ENCODE results near the gene PKP3.
"Not testable (repeated sequence)": the region's sequence is repeated elsewhere in the genome, so short reads cannot be mapped to it uniquely, and the experiment has no call there.

PKP3 gene

DNA sequence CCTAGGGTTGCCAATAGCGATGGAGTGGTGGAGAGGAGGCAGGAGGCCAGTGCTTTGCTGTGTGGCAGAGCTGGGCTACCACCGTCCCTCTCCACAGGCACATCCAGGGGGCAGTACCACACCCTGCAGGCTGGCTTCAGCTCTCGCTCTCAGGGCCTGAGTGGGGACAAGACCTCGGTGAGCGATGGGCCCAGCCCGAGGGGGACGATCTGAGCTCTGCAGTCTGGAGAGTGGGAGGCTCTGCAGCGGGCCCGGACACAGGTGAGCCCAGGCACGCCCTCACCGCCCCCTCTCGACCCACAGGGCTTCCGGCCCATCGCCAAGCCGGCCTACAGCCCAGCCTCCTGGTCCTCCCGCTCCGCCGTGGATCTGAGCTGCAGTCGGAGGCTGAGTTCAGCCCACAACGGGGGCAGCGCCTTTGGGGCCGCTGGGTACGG lies 2.5 kb downstream of the PKP3 start:
- no peak for DNase-seq

DNA sequence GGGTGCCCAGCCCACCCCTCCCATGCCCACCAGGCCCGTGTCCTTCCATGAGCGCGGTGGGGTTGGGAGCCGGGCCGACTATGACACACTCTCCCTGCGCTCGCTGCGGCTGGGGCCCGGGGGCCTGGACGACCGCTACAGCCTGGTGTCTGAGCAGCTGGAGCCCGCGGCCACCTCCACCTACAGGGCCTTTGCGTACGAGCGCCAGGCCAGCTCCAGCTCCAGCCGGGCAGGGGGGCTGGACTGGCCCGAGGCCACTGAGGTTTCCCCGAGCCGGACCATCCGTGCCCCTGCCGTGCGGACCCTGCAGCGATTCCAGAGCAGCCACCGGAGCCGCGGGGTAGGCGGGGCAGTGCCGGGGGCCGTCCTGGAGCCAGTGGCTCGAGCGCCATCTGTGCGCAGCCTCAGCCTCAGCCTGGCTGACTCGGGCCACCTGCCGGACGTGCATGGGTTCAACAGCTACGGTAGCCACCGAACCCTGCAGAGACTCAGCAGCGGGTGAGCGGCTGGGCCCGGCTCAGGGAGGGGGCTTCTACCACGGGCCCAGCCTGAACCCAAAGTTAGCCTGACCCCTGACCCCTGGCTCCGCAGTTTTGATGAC lies 3.0 kb downstream of the PKP3 start:
- no peak for DNase-seq

DNA sequence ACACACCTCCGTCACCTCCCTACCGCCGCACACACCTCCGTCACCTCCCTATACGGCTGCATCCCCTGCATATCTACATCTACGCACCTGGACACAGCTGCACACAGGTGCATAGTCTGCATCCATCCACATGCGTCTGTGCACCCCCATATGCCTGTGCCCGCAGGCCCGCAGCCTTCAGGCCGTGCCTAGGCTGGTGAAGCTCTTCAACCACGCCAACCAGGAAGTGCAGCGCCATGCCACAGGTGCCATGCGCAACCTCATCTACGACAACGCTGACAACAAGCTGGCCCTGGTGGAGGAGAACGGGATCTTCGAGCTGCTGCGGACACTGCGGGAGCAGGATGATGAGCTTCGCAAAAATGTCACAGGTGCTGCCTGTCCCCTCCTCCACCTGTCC lies 4.8 kb downstream of the PKP3 start:
- DNase-seq = no peak

- no peak for DNase-seq
These were observed 5.8 kb downstream of the PKP3 start for GRCh38 chr11:399731-400211.

DNA sequence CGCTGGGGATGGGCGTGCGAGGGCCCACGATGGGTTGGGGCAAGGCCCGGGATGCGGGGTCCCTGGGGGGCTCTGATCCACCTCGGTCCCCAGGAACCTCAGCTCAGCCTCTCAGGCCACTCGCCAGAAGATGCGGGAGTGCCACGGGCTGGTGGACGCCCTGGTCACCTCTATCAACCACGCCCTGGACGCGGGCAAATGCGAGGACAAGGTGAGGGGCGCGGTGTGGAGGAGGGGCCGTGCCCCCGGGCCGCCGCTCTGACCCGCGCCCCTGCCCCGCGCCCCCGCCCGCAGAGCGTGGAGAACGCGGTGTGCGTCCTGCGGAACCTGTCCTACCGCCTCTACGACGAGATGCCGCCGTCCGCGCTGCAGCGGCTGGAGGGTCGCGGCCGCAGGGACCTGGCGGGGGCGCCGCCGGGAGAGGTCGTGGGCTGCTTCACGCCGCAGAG lies 6.3 kb downstream of the PKP3 start:
- DNase-seq = no peak

DNA sequence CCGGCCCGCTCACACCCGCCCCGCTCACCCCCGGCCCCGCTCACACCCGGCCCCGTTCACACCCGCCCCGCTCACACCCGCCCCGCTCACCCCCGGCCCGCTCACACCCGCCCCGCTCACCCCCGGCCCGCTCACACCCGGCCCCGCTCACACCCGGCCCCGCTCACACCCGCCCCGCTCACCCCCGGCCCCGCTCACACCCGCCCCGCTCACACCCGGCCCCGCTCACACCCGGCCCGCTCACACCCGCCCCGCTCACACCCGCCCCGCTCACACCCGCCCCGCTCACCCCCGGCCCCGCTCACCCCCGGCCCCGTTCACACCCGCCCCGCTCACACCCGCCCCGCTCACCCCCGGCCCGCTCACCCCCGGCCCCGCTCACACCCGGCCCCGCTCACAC lies 7.2 kb downstream of the PKP3 start:
- not testable (repeated sequence) for DNase-seq

- DNase-seq = no peak
These were observed 9.2 kb downstream of the PKP3 start for GRCh38 chr11:403021-403760.

DNA sequence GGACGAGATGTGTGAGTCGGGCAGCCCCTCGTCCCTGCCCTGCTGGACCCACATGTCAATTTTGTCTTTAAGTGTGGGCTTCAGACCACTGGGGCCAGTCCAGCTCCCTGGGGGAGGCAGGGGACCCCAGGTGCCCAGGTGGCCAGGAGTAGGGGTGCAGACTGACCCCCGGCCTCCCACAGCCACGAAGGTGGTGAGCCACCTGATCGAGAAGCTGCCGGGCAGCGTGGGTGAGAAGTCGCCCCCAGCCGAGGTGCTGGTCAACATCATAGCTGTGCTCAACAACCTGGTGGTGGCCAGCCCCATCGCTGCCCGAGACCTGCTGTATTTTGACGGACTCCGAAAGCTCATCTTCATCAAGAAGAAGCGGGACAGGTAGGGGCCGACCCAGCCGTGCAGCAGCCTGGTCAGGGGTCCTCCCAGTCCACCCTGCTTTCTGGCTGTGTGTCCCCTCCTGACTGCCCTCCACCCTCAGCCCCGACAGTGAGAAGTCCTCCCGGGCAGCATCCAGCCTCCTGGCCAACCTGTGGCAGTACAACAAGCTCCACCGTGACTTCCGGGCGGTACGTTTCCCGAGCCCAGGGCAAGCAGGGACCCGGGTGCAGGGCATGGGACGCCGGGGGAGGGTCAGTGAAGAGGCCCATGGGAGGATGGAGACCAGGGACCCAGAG lies 9.9 kb downstream of the PKP3 start:
- DNase-seq = no peak

DNA sequence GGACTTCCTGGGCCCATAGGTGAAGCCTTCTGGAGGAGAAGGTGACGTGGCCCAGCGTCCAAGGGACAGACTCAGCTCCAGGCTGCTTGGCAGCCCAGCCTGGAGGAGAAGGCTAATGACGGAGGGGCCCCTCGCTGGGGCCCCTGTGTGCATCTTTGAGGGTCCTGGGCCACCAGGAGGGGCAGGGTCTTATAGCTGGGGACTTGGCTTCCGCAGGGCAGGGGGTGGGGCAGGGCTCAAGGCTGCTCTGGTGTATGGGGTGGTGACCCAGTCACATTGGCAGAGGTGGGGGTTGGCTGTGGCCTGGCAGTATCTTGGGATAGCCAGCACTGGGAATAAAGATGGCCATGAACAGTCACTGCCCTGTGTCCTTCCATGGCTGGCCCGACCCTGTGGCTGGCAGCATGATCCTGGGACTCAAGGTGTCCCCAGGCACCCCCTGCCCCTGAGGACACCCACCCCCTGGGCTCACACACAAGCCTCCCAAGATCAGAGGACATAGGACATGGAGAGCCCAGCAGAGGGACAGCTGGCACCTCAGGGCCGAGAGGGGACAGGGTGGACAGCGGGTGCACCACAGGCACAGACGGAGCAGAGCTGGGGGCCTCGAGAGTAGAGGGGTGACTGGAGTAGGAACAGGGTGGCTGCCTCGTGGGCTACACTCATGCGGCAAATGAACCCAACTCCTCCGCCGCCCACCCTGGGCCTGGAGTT lies 10.7 kb downstream of the PKP3 start:
- no peak for DNase-seq

- no peak for DNase-seq
These were observed 11.4 kb downstream of the PKP3 start for GRCh38 chr11:405323-405953.

GRCh38 chr11:405954-406795 lies 12.2 kb downstream of the PKP3 start:
- DNase-seq = no peak

- DNase-seq = peak; percentile 85 to 88
These were observed 13.0 kb downstream of the PKP3 start for GRCh38 chr11:406796-407650.

- no peak for DNase-seq
These were observed 13.7 kb downstream of the PKP3 start for GRCh38 chr11:407651-408123.

- DNase-seq = no peak
These were observed 14.4 kb downstream of the PKP3 start for GRCh38 chr11:408154-409007.

DNA sequence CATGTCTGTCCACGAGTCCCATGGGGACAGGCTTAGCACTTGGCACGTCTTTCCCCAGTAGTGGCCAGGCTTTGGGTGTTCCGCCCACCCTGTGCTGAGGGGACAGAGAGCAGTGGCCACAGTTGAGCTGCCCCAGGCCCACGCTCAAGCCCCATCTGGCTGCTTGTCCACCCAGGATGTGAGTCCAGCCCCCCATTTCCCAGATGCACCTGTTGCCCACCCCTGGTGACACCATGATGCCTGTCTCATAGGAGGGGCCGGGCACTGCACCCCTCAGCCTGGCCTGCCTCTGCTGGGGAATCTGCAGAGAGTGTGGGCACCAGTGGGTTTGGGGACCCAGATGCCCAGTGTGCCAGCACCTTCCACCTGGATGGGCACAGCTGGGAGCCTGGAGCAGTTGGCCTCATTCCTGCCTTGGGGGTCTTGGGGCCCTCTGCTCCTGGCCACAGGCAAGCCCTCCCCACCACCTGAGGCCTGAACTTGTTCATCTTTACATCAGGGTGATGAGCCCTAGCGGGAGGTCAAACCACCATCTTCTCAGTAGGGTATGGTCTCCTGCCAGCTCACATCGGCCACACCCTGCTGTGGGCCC lies 15.1 kb downstream of the PKP3 start:
- DNase-seq = no peak

- no peak for DNase-seq
These were observed 15.8 kb downstream of the PKP3 start for GRCh38 chr11:409600-410483.

- DNase-seq = not testable (repeated sequence)
These were observed 16.7 kb downstream of the PKP3 start for GRCh38 chr11:410711-411110.

GRCh38 chr11:411520-411919 lies 17.5 kb downstream of the PKP3 start:
- not testable (repeated sequence) for DNase-seq

All from stimulated activated CD4-positive, alpha-beta T cell treated with anti-CD3 and anti-CD28 coated beads, Interleukin-4, amount 100 ng/mL, for 4 hours (primary cell).